GM12874 (cell line): ENCODE data around the gene KAT6B.

ENCODE experiments used
- CTCF ChIP-seq: IDR thresholded peaks from 2 replicates; pipeline ENCODE4 v1.5.1; 2011; ENCODE audit warnings: low read depth, mild to moderate bottlenecking, control low read depth, low read length, moderate library complexity; ENCODE audit not compliant: insufficient read depth

KAT6B gene

GRCh38 chr10:74925708-74926107, 99.3 kb downstream of the KAT6B start:
- TF ChIP-seq CTCF: no peak

GRCh38 chr10:74926791-74927585, 100.6 kb downstream of the KAT6B start:
- no peak for TF ChIP-seq CTCF

- no peak for TF ChIP-seq CTCF
Measured at GRCh38 chr10:74927701-74928100, 101.3 kb downstream of the KAT6B start.

GRCh38 chr10:74928742-74929191, 102.4 kb downstream of the KAT6B start:
- no peak for TF ChIP-seq CTCF

GRCh38 chr10:74929197-74929596, 102.8 kb downstream of the KAT6B start:
- TF ChIP-seq CTCF: no peak

- no peak for TF ChIP-seq CTCF
Measured at GRCh38 chr10:74930965-74931364, 104.6 kb downstream of the KAT6B start.

- no peak for TF ChIP-seq CTCF
Measured at GRCh38 chr10:74932648-74933047, 106.2 kb downstream of the KAT6B start.
